NCI-H1930 (cell line): ENCODE results near the gene SPPL3.

ENCODE experiments used
- DNase-seq, 2 experiments: peaks; one replicate each; lab custom pipeline; 2025; lab: John Stamatoyannopoulos, UW

SPPL3 gene

GRCh38 chr12:120874547-120875245 is 29.5 kb downstream of the SPPL3 start:
- DNase-seq: no peak

- DNase-seq: no peak
These were observed 30.9 kb downstream of the SPPL3 start for GRCh38 chr12:120873226-120873625.

GRCh38 chr12:120872487-120872886 is 31.7 kb downstream of the SPPL3 start:
- no peak for DNase-seq

GRCh38 chr12:120870415-120870814 is 33.7 kb downstream of the SPPL3 start:
- no peak for DNase-seq

- no peak for DNase-seq
These were observed 34.8 kb downstream of the SPPL3 start for GRCh38 chr12:120869376-120869775.

- no peak for DNase-seq
These were observed 38.0 kb downstream of the SPPL3 start for GRCh38 chr12:120866108-120866507.

GRCh38 chr12:120865098-120865497 is 39.1 kb downstream of the SPPL3 start:
- no peak for DNase-seq

- DNase-seq: no peak
These were observed 41.5 kb downstream of the SPPL3 start for GRCh38 chr12:120862664-120863063.

- no peak for DNase-seq
These were observed 42.9 kb downstream of the SPPL3 start for GRCh38 chr12:120861074-120861795.

GRCh38 chr12:120858306-120859088 is 45.7 kb downstream of the SPPL3 start:
- no peak for DNase-seq

- no peak for DNase-seq
These were observed 47.2 kb downstream of the SPPL3 start for GRCh38 chr12:120856980-120857379.

- no peak for DNase-seq
These were observed 48.2 kb downstream of the SPPL3 start for GRCh38 chr12:120855823-120856588.

- DNase-seq: no peak
These were observed 49.4 kb downstream of the SPPL3 start for GRCh38 chr12:120854804-120855203.

GRCh38 chr12:120853188-120853587 is 51.0 kb downstream of the SPPL3 start:
- no peak for DNase-seq

- no peak for DNase-seq
These were observed 52.2 kb downstream of the SPPL3 start for GRCh38 chr12:120851944-120852343.

GRCh38 chr12:120851444-120851843 is 52.7 kb downstream of the SPPL3 start:
- DNase-seq: no peak

- DNase-seq: no peak
These were observed 54.4 kb downstream of the SPPL3 start for GRCh38 chr12:120849765-120850164.

GRCh38 chr12:120847814-120848213 is 56.3 kb downstream of the SPPL3 start:
- no peak for DNase-seq

- DNase-seq: no peak
These were observed 56.8 kb downstream of the SPPL3 start for GRCh38 chr12:120847392-120847791.

- DNase-seq: no peak
These were observed 57.4 kb downstream of the SPPL3 start for GRCh38 chr12:120846721-120847120.

GRCh38 chr12:120845696-120846095 is 58.5 kb downstream of the SPPL3 start:
- DNase-seq: no peak
